Common myeloid progenitor, CD34-positive (primary cell): ENCODE results near the gene ZSWIM1.

Source experiments
- CTCF ChIA-PET: fragments of 350-600 bp; sonication (Branson Sonifier 250); formaldehyde crosslinking; loops from one replicate; lab custom pipeline; 2021; ENCODE audit warnings: antibody characterized with exemption; lab: Charles Lee
- POLR2A ChIA-PET: fragments of 350-600 bp; sonication (Branson Sonifier 250); formaldehyde crosslinking; loops from one replicate; lab custom pipeline; 2021; ENCODE audit warnings: antibody characterized with exemption; lab: Charles Lee
- DNase-seq, 3 donors: peaks; one replicate each; pipeline versions ENCODE4 v3.0.0 to v3.0.0-alpha.2; 2013
- H3K27ac ChIP-seq, 2 experiments: 1 replicate in 1 of 2; 2 replicates in 1 of 2; pipeline ENCODE4 v1.7.0; 2013; ENCODE audit warnings: inconsistent platforms in 2 of 2, low read length in 2 of 2, mild to moderate bottlenecking in 2 of 2, low read depth in 1 of 2, moderate library complexity in 1 of 2; ENCODE audit not compliant: severe bottlenecking in 2 of 2, insufficient read depth in 1 of 2, poor library complexity in 1 of 2
- H3K27me3 ChIP-seq, 5 experiments: replicated peaks in 2 of 5; 1 replicate in 3 of 5; 2 replicates in 2 of 5; pipeline versions ENCODE4 v1.6.1 to v1.7.0; 2013; ENCODE audit warnings: low read length in 4 of 5, mild to moderate bottlenecking in 2 of 5, moderate library complexity in 2 of 5, inconsistent platforms in 1 of 5; ENCODE audit not compliant: insufficient read depth in 5 of 5, control insufficient read depth in 4 of 5
- H3K36me3 ChIP-seq, 4 experiments: 1 replicate in 2 of 4; 2 replicates in 2 of 4; pipeline versions ENCODE4 v1.6.1 to v1.7.0; 2013; ENCODE audit warnings: low read length in 3 of 4, control low read depth in 1 of 4, mild to moderate bottlenecking in 1 of 4; ENCODE audit not compliant: control insufficient read depth in 4 of 4, insufficient read depth in 4 of 4
- H3K4me1 ChIP-seq, 4 experiments: 1 replicate in 3 of 4; 2 replicates in 1 of 4; pipeline versions ENCODE4 v1.6.1 to v1.7.1; 2013; ENCODE audit warnings: low read length in 3 of 4, mild to moderate bottlenecking in 3 of 4, control low read depth in 1 of 4, inconsistent platforms in 1 of 4, moderate library complexity in 1 of 4; ENCODE audit not compliant: control insufficient read depth in 4 of 4, insufficient read depth in 4 of 4; ENCODE audit errors: control extremely low read depth in 1 of 4
- H3K4me3 ChIP-seq, 7 experiments: 1 replicate in 4 of 7; 2 replicates in 3 of 7; pipeline versions ENCODE4 v1.5.1 to v1.7.0; 2013; ENCODE audit warnings: mild to moderate bottlenecking in 7 of 7, low read length in 6 of 7, moderate library complexity in 6 of 7, inconsistent platforms in 2 of 7, low read depth in 2 of 7, control low read depth in 1 of 7; ENCODE audit not compliant: insufficient read depth in 4 of 7, control insufficient read depth in 1 of 7; ENCODE audit errors: extremely low read depth in 1 of 7
- H3K9me3 ChIP-seq, 5 experiments: 1 replicate in 4 of 5; 2 replicates in 1 of 5; pipeline versions ENCODE4 v1.6.1 to v1.7.1; 2013; ENCODE audit warnings: low read length in 4 of 5, mild to moderate bottlenecking in 2 of 5, inconsistent platforms in 1 of 5, low read depth in 1 of 5, moderate library complexity in 1 of 5; ENCODE audit not compliant: control insufficient read depth in 4 of 5, insufficient read depth in 2 of 5; ENCODE audit errors: control extremely low read depth in 1 of 5
- WGBS: methylation state at CpG from one replicate; pipeline ENCODE4 v1.1.5; 2013; ENCODE audit not compliant: insufficient coverage; 5-methylcytosine and 5-hydroxymethylcytosine counted together

Gene ZSWIM1

GRCh38 chr20:45892049-45892825 is 11.2 kb downstream of the ZSWIM1 start:
- Histone ChIP-seq H3K9me3 (no peaks in the 10 kb centered on the region), H3K36me3 (peaks cover 9 to 51% (median 30%) of the 10 kb centered on the region in 4 experiments), H3K4me3 (peak overlapping the region in 6 of 7 experiments; percentile 71 to 86 (median 81)), H3K4me1 (peaks cover 8 to 46% (median 39%) of the 10 kb centered on the region in 4 experiments), H3K27me3 (no peaks in the 10 kb centered on the region), H3K27ac (peak overlapping the region; percentile 25 to 70)
- POLR2A ChIA-PET, result no interaction called here
- CTCF ChIA-PET, result interaction anchor here (0.5 to 5.8 kb wide), 9 partner anchors 10 to 93 kb away, joined by 3 to 30 read pairs (median 4); partner anchors contain the start of genes PCIF1 and ZSWIM1
- WGBS, result 86% methylated on average over 9 of the region's 9 CpGs
- DNase-seq, result peak in 2 of 3 donors; percentile 20 to 37

GRCh38 chr20:45892828-45893500 is 11.9 kb downstream of the ZSWIM1 start:
- Histone ChIP-seq H3K36me3 (peaks cover 9 to 52% (median 30%) of the 10 kb centered on the region in 4 experiments), H3K27ac (no peak overlapping the region), H3K9me3 (no peaks in the 10 kb centered on the region), H3K4me1 (peaks cover 8 to 46% (median 39%) of the 10 kb centered on the region in 4 experiments), H3K27me3 (no peaks in the 10 kb centered on the region), H3K4me3 (peak overlapping the region in 3 of 7 experiments; percentile 6 to 83 (median 19))
- CTCF ChIA-PET, result interaction anchor here (0.9 to 5.8 kb wide), 7 partner anchors 9 to 94 kb away, joined by 3 to 30 read pairs (median 4); partner anchors contain the start of genes PCIF1 and ZSWIM1
- POLR2A ChIA-PET, result no interaction called here
- WGBS, result 78% methylated on average over 1 of the region's 4 CpGs
- DNase-seq, result no peak

- POLR2A ChIA-PET, result interaction anchor here (0.5 kb wide), 1 partner anchor 555 kb away, joined by 3 read pairs; no protein-coding TSS in a partner anchor
- peaks cover 8 to 40% (median 36%) of the 10 kb centered on the region in 4 experiments for H3K4me1 ChIP-seq
- no peak for DNase-seq
- H3K36me3 ChIP-seq, result peaks cover 9 to 54% (median 34%) of the 10 kb centered on the region in 4 experiments
- H3K27me3 ChIP-seq, result no peaks in the 10 kb centered on the region
- WGBS, result 100% methylated on average over 1 of the region's 4 CpGs
- no peak overlapping the region for H3K4me3 ChIP-seq
- no peak overlapping the region for H3K27ac ChIP-seq
- H3K9me3 ChIP-seq, result no peaks in the 10 kb centered on the region
- CTCF ChIA-PET, result interaction anchor here (0.8 to 5.8 kb wide), 2 partner anchors 12 to 25 kb away, joined by 3 to 30 read pairs; partner anchors contain the start of gene ZSWIM1
These were observed 12.8 kb downstream of the ZSWIM1 start for GRCh38 chr20:45893831-45894230.

GRCh38 chr20:45894797-45895196 is 13.8 kb downstream of the ZSWIM1 start:
- H3K9me3 ChIP-seq, result no peaks in the 10 kb centered on the region
- H3K36me3 ChIP-seq, result peaks cover 11 to 61% (median 39%) of the 10 kb centered on the region in 4 experiments
- no peaks in the 10 kb centered on the region for H3K27me3 ChIP-seq
- ChIA-PET CTCF (no interaction called here), POLR2A (no interaction called here)
- H3K27ac ChIP-seq, result no peak overlapping the region
- no peak overlapping the region for H3K4me3 ChIP-seq
- WGBS, result 96% methylated on average over 5 of the region's 12 CpGs
- H3K4me1 ChIP-seq, result peaks cover 8 to 34% (median 30%) of the 10 kb centered on the region in 4 experiments
- DNase-seq, result no peak

GRCh38 chr20:45896641-45897161 is 15.7 kb downstream of the ZSWIM1 start:
- peaks cover 11 to 65% (median 41%) of the 10 kb centered on the region in 4 experiments for H3K36me3 ChIP-seq
- ChIA-PET CTCF (interaction anchor here (0.9 to 1.1 kb wide), 3 partner anchors 9 to 63 kb away, joined by 3 read pairs; partner anchors contain the start of gene SPATA25), POLR2A (no interaction called here)
- H3K4me3 ChIP-seq, result no peak overlapping the region
- H3K27me3 ChIP-seq, result no peaks in the 10 kb centered on the region
- H3K9me3 ChIP-seq, result no peaks in the 10 kb centered on the region
- WGBS, result 100% methylated on average over 9 of the region's 14 CpGs
- DNase-seq, result no peak
- H3K27ac ChIP-seq, result no peak overlapping the region
- peaks cover 8 to 16% (median 14%) of the 10 kb centered on the region in 4 experiments for H3K4me1 ChIP-seq

GRCh38 chr20:45897289-45897688 is 16.3 kb downstream of the ZSWIM1 start:
- no peaks in the 10 kb centered on the region for H3K27me3 ChIP-seq
- peaks cover 11 to 68% (median 42%) of the 10 kb centered on the region in 4 experiments for H3K36me3 ChIP-seq
- H3K4me3 ChIP-seq, result no peak overlapping the region
- H3K4me1 ChIP-seq, result peaks cover 3 to 10% (median 8%) of the 10 kb centered on the region in 4 experiments
- whole genome bisulfite sequencing, result 100% methylated on average over 1 of the region's 2 CpGs
- H3K9me3 ChIP-seq, result no peaks in the 10 kb centered on the region
- ChIA-PET CTCF (interaction anchor here (0.9 to 1.1 kb wide), 3 partner anchors 10 to 63 kb away, joined by 3 read pairs; partner anchors contain the start of gene SPATA25), POLR2A (no interaction called here)
- no peak overlapping the region for H3K27ac ChIP-seq
- no peak for DNase-seq
